ENCODE data around the gene FRMD4A. TPM values are rescaled to one million over a fixed set of nuclear protein-coding genes. Genes with fewer than 3 reads are reported as not detected.
"Not testable (repeated sequence)": the region's sequence is repeated elsewhere in the genome, so short reads cannot be mapped to it uniquely, and the experiment has no call there.

FRMD4A gene
- total RNA-seq, 1 experiment from 2014 or later = 7.1 TPM

GRCh38 chr10:14241196-14241595 lies 89.5 kb downstream of the FRMD4A start:
- no peaks in the 10 kb centered on the region for H4K20me1 ChIP-seq (ENCODE audit: low read length)
- POLR2A ChIA-PET (ENCODE audit: unreplicated experiment) = no interaction called here

GRCh38 chr10:14240253-14241189 lies 90.2 kb downstream of the FRMD4A start:
- ChIA-PET CTCF (no interaction called here), POLR2A (ENCODE audit: unreplicated experiment) (no interaction called here)
- H3K4me1 ChIP-seq (ENCODE audit: insufficient read depth, low read length) = peaks cover 8% of the 10 kb centered on the region; the same call in 1 of the 2 replicates
- H3K4me2 ChIP-seq (ENCODE audit: low read length) = no peak overlapping the region
- no peaks in the 10 kb centered on the region for H3K9me3 ChIP-seq (ENCODE audit: low read length)
- DNase-seq = no peak
- no peaks in the 10 kb centered on the region for H3K36me3 ChIP-seq (ENCODE audit: low read depth, low read length)
- TF ChIP-seq CTCF (conservative IDR thresholded peaks at IDR 0.05; ENCODE audit: low read depth, low read length) = no peak; the same call in 1 of the 2 replicates
- TF ChIP-seq EZH2phosphoT487 (IDR thresholded peaks at IDR 0.05; ENCODE audit: borderline replicate concordance, low read length) = no peak
- TF ChIP-seq EZH2 (IDR thresholded peaks at IDR 0.05; ENCODE audit: low read length, unreplicated experiment) = no peak
- intact Hi-C loops (cut with micrococcal nuclease) = no loop called here
- BruUV-seq (replicated peaks) = no TSS peak
- H3K4me3 ChIP-seq (ENCODE audit: low read length) = no peak overlapping the region
- no peak overlapping the region for H2AFZ ChIP-seq (ENCODE audit: low read length)
- no peak overlapping the region for H3K9ac ChIP-seq (ENCODE audit: low read length)
- H4K20me1 ChIP-seq (ENCODE audit: low read length) = no peaks in the 10 kb centered on the region
- no peaks in the 10 kb centered on the region for H3K9me2 ChIP-seq (replicated peaks; ENCODE audit: low read length)
- no peaks in the 10 kb centered on the region for H3F3A ChIP-seq (ENCODE audit: low read length, unreplicated experiment)
- no peaks in the 10 kb centered on the region for H3K79me2 ChIP-seq (ENCODE audit: low read length)
- H3K27ac ChIP-seq (ENCODE audit: low read length) = no peak overlapping the region
- no peaks in the 10 kb centered on the region for H3K27me3 ChIP-seq (ENCODE audit: low read length)
- no peak for ATAC-seq

More at GRCh38 chr10:14241196-14241595, 89.5 kb downstream of the FRMD4A start:
- no peaks in the 10 kb centered on the region for H3K79me2 ChIP-seq (ENCODE audit: low read length)
- peaks cover 8% of the 10 kb centered on the region; the same call in 1 of the 2 replicates for H3K4me1 ChIP-seq (ENCODE audit: insufficient read depth, low read length)
- no peaks in the 10 kb centered on the region for H3K36me3 ChIP-seq (ENCODE audit: low read depth, low read length)
- CTCF ChIA-PET = no interaction called here
- TF ChIP-seq EZH2 (IDR thresholded peaks at IDR 0.05; ENCODE audit: low read length, unreplicated experiment) (no peak), EZH2phosphoT487 (IDR thresholded peaks at IDR 0.05; ENCODE audit: borderline replicate concordance, low read length) (no peak), CTCF (conservative IDR thresholded peaks at IDR 0.05; ENCODE audit: low read depth, low read length) (no peak)
- DNase-seq = no peak
- no peak overlapping the region for H3K27ac ChIP-seq (ENCODE audit: low read length)
- ATAC-seq = no peak
- BruUV-seq (replicated peaks) = no TSS peak
- no peak overlapping the region for H3K4me3 ChIP-seq (ENCODE audit: low read length)
- H3F3A ChIP-seq (ENCODE audit: low read length, unreplicated experiment) = no peaks in the 10 kb centered on the region
- H3K4me2 ChIP-seq (ENCODE audit: low read length) = no peak overlapping the region
- H2AFZ ChIP-seq (ENCODE audit: low read length) = no peak overlapping the region
- H3K9me3 ChIP-seq (ENCODE audit: low read length) = no peaks in the 10 kb centered on the region
- H3K9me2 ChIP-seq (replicated peaks; ENCODE audit: low read length) = no peaks in the 10 kb centered on the region
- no peak overlapping the region for H3K9ac ChIP-seq (ENCODE audit: low read length)
- intact Hi-C loops (cut with micrococcal nuclease) = no loop called here
- no peaks in the 10 kb centered on the region for H3K27me3 ChIP-seq (ENCODE audit: low read length)

GRCh38 chr10:14238659-14239058 lies 92.1 kb downstream of the FRMD4A start:
- intact Hi-C loops (cut with micrococcal nuclease); DNase-seq; H3K36me3 ChIP-seq (ENCODE audit: low read depth, low read length); H3F3A ChIP-seq (ENCODE audit: low read length, unreplicated experiment); H4K20me1 ChIP-seq (ENCODE audit: low read length); H3K79me2 ChIP-seq (ENCODE audit: low read length); H3K4me1 ChIP-seq (ENCODE audit: insufficient read depth, low read length); BruUV-seq (replicated peaks); CTCF ChIA-PET; H3K27me3 ChIP-seq (ENCODE audit: low read length); H2AFZ ChIP-seq (ENCODE audit: low read length); H3K9me3 ChIP-seq (ENCODE audit: low read length); H3K9ac ChIP-seq (ENCODE audit: low read length); H3K4me2 ChIP-seq (ENCODE audit: low read length); H3K4me3 ChIP-seq (ENCODE audit: low read length); H3K9me2 ChIP-seq (replicated peaks; ENCODE audit: low read length); POLR2A ChIA-PET (ENCODE audit: unreplicated experiment); H3K27ac ChIP-seq (ENCODE audit: low read length); ATAC-seq: not testable (repeated sequence)
